ENCODE data around the gene IL22. TPM values are rescaled to one million over a fixed set of nuclear protein-coding genes. Genes with fewer than 3 reads are reported as not detected.

Gene IL22
- total RNA-seq, 1 donor from 2014 or later: not detected

- DNase-seq (ENCODE audit: extremely low read depth, low read depth, low spot score): no peak
Measured at GRCh38 chr12:68264857-68265256, 11.5 kb upstream of the IL22 start.

GRCh38 chr12:68264158-68264855 lies 10.9 kb upstream of the IL22 start:
- DNase-seq (ENCODE audit: extremely low read depth, low read depth, low spot score): no peak

GRCh38 chr12:68263366-68263765 lies 10.0 kb upstream of the IL22 start:
- no peak for DNase-seq (ENCODE audit: extremely low read depth, low read depth, low spot score)

GRCh38 chr12:68261896-68262295 lies 8.5 kb upstream of the IL22 start:
- no peak for DNase-seq (ENCODE audit: extremely low read depth, low read depth, low spot score)

GRCh38 chr12:68260153-68260552 lies 6.7 kb upstream of the IL22 start:
- no peak for DNase-seq (ENCODE audit: extremely low read depth, low read depth, low spot score)

- no peak for DNase-seq (ENCODE audit: extremely low read depth, low read depth, low spot score)
Measured at GRCh38 chr12:68259318-68259940, 6.0 kb upstream of the IL22 start.

- no peak for DNase-seq (ENCODE audit: extremely low read depth, low read depth, low spot score)
Measured at GRCh38 chr12:68252077-68252476, 1.3 kb downstream of the IL22 start.

- DNase-seq (ENCODE audit: extremely low read depth, low read depth, low spot score): no peak
Measured at GRCh38 chr12:68250454-68250853, 3.0 kb downstream of the IL22 start.

- DNase-seq (ENCODE audit: extremely low read depth, low read depth, low spot score): no peak
Measured at GRCh38 chr12:68247785-68248184, 5.6 kb downstream of the IL22 start.

GRCh38 chr12:68246350-68246749 lies 7.1 kb downstream of the IL22 start:
- DNase-seq (ENCODE audit: extremely low read depth, low read depth, low spot score): no peak

- DNase-seq (ENCODE audit: extremely low read depth, low read depth, low spot score): no peak
Measured at GRCh38 chr12:68245180-68246021, 8.0 kb downstream of the IL22 start.

GRCh38 chr12:68242777-68243176 lies 10.6 kb downstream of the IL22 start:
- DNase-seq (ENCODE audit: extremely low read depth, low read depth, low spot score): no peak

- no peak for DNase-seq (ENCODE audit: extremely low read depth, low read depth, low spot score)
Measured at GRCh38 chr12:68240975-68241374, 12.4 kb downstream of the IL22 start.

GRCh38 chr12:68240079-68240478 lies 13.3 kb downstream of the IL22 start:
- peak; percentile 22 for DNase-seq (ENCODE audit: extremely low read depth, low read depth, low spot score)

GRCh38 chr12:68239309-68239982 lies 14.0 kb downstream of the IL22 start:
- DNase-seq (ENCODE audit: extremely low read depth, low read depth, low spot score): no peak

- DNase-seq (ENCODE audit: extremely low read depth, low read depth, low spot score): no peak
Measured at GRCh38 chr12:68237619-68238018, 15.8 kb downstream of the IL22 start.

GRCh38 chr12:68237078-68237477 lies 16.3 kb downstream of the IL22 start:
- DNase-seq (ENCODE audit: extremely low read depth, low read depth, low spot score): no peak

GRCh38 chr12:68236421-68237059 lies 16.9 kb downstream of the IL22 start:
- DNase-seq (ENCODE audit: extremely low read depth, low read depth, low spot score): no peak

- no peak for DNase-seq (ENCODE audit: extremely low read depth, low read depth, low spot score)
Measured at GRCh38 chr12:68235576-68235975, 17.8 kb downstream of the IL22 start.

- DNase-seq (ENCODE audit: extremely low read depth, low read depth, low spot score): no peak
Measured at GRCh38 chr12:68234140-68234539, 19.3 kb downstream of the IL22 start.

- DNase-seq (ENCODE audit: extremely low read depth, low read depth, low spot score): no peak
Measured at GRCh38 chr12:68233498-68233897, 19.9 kb downstream of the IL22 start.
